Keratinocyte (primary cell): ENCODE results near the gene ZGPAT. TPM values are rescaled to one million over a fixed set of nuclear protein-coding genes. Genes with fewer than 3 reads are reported as not detected.

Experiments
- DNase-seq: peaks from one replicate; pipeline ENCODE4 v3.0.0-alpha.2; 2011; ENCODE audit warnings: low read depth, missing footprints, low spot score
- FAIRE-seq: peaks from 2 replicates; lab custom pipeline; 2011; peaks lifted over from hg19 to GRCh38; lab: Jason Lieb, UNC
- H2AFZ ChIP-seq: 2 replicates; pipeline ENCODE4 v1.6.0; 2012; ENCODE audit warnings: low read length, control low read depth, inconsistent platforms; ENCODE audit not compliant: control insufficient read depth
- H3K27ac ChIP-seq: 2 replicates; pipeline ENCODE4 v1.5.1; 2011; ENCODE audit warnings: low read length; ENCODE audit not compliant: control insufficient read depth, insufficient read depth
- H3K27me3 ChIP-seq: 3 replicates; pipeline ENCODE4 v1.6.0; 2011; ENCODE audit warnings: low read length; ENCODE audit not compliant: control insufficient read depth, insufficient read depth; ENCODE audit errors: extremely low read depth
- H3K36me3 ChIP-seq, 2 experiments: 2 replicates in 1 of 2; 3 replicates in 1 of 2; pipeline ENCODE4 v1.5.1; 2011; ENCODE audit warnings: low read length in 2 of 2, mild to moderate bottlenecking in 1 of 2; ENCODE audit not compliant: control insufficient read depth in 2 of 2, insufficient read depth in 2 of 2; ENCODE audit errors: extremely low read depth in 1 of 2
- H3K4me1 ChIP-seq: 3 replicates; pipeline ENCODE4 v1.5.1; 2011; ENCODE audit warnings: low read length; ENCODE audit not compliant: control insufficient read depth, insufficient read depth; ENCODE audit errors: extremely low read depth
- H3K4me2 ChIP-seq: 3 replicates; pipeline ENCODE4 v1.6.0; 2011; ENCODE audit warnings: low read depth, low read length; ENCODE audit not compliant: control insufficient read depth, insufficient read depth; ENCODE audit errors: extremely low read depth
- H3K4me3 ChIP-seq, 3 experiments: fragments of 200-600 bp in 1 of 3; sonication (generic) in 1 of 3; 2 replicates in 2 of 3; 3 replicates in 1 of 3; pipeline ENCODE4 v1.5.1; 2011 to 2016; ENCODE audit warnings: low read length in 3 of 3, mild to moderate bottlenecking in 3 of 3, control low read depth in 2 of 3, inconsistent platforms in 1 of 3, low read depth in 1 of 3, mixed read lengths in 1 of 3, mixed run types in 1 of 3, moderate library complexity in 1 of 3; ENCODE audit not compliant: control insufficient read depth in 2 of 3, insufficient read depth in 2 of 3; ENCODE audit errors: extremely low read depth in 1 of 3
- H3K79me2 ChIP-seq: 2 replicates; pipeline ENCODE4 v1.6.0; 2012; ENCODE audit warnings: low read length; ENCODE audit not compliant: control insufficient read depth, insufficient read depth
- H3K9ac ChIP-seq: 3 replicates; pipeline ENCODE4 v1.6.0; 2011; ENCODE audit warnings: low read length; ENCODE audit not compliant: control insufficient read depth, insufficient read depth; ENCODE audit errors: extremely low read depth
- H3K9me1 ChIP-seq: 3 replicates; pipeline ENCODE4 v1.6.0; 2011; ENCODE audit warnings: low read length; ENCODE audit not compliant: control insufficient read depth, insufficient read depth; ENCODE audit errors: extremely low read depth
- H3K9me3 ChIP-seq: 2 replicates; pipeline ENCODE4 v1.5.1; 2012; ENCODE audit warnings: low read depth, low read length; ENCODE audit not compliant: control insufficient read depth
- H4K20me1 ChIP-seq: 3 replicates; pipeline ENCODE4 v1.6.0; 2011; ENCODE audit warnings: low read length; ENCODE audit not compliant: control insufficient read depth, insufficient read depth; ENCODE audit errors: extremely low read depth
- EZH2 ChIP-seq: IDR thresholded peaks from one replicate; pipeline ENCODE4 v1.6.1; 2012; ENCODE audit warnings: inconsistent platforms, mild to moderate bottlenecking, low read length, moderate library complexity
- dilution Hi-C: fragments of 300-500 bp; cut with MboI; formaldehyde crosslinking; loops from one replicate; pipeline ENCODE4 v1.7.0; 2020; ENCODE audit warnings: low sequenced_read_pairs; ENCODE audit not compliant: extremely low pct_ligation_motif_present
- polyA plus RNA-seq, 5 experiments: library from polyadenylated mRNA; depleted of rRNA in 3 of 5; stranded (reverse) in 3 of 5; stranded (forward) in 1 of 5; unstranded in 1 of 5; fragments of >200 nt; gene quantifications; 1 replicate in 1 of 5; 2 replicates in 3 of 5; 3 replicates in 1 of 5; pipeline versions ENCODE4 v1.2.1 to v1.2.3, GENCODE V29; 2011 to 2012; ENCODE audit warnings: missing spikeins in 2 of 5, low read depth in 1 of 5, low replicate concordance in 1 of 5
- TF ChIP-seq, protein P1 (sequence below), 3 experiments: IDR thresholded peaks in 1 of 3; conservative IDR thresholded peaks in 1 of 3; optimal IDR thresholded peaks in 1 of 3; 2 replicates in 2 of 3; 3 replicates in 1 of 3; pipeline versions ENCODE3 to v1.5.1; 2011; ENCODE audit warnings: low read length in 3 of 3, mild to moderate bottlenecking in 3 of 3, moderate library complexity in 2 of 3, control low read depth in 1 of 3, inconsistent platforms in 1 of 3; ENCODE audit not compliant: insufficient read depth in 2 of 3; ENCODE audit errors: extremely low read depth in 1 of 3

Gene ZGPAT
- polyA plus RNA-seq, 1 donor (not counting 4 experiments of a cell fraction or from before 2014, with no cell fraction given), result 7.8 TPM

GRCh38 chr20:63697868-63698545, 9.8 kb upstream of the ZGPAT start:
- Histone ChIP-seq H3K36me3 (peaks cover 2 to 8% of the 10 kb centered on the region in 2 experiments), H3K4me2 (peak overlapping the region; percentile 99), H4K20me1 (no peaks in the 10 kb centered on the region), H3K79me2 (peaks cover 16% of the 10 kb centered on the region), H3K4me1 (peaks cover 45% of the 10 kb centered on the region), H3K27ac (peak overlapping the region; percentile 84), H3K4me3 (peak overlapping the region; percentile 55 to 92 (median 79)), H3K27me3 (no peaks in the 10 kb centered on the region), H3K9ac (peak overlapping the region; percentile 72), H3K9me1 (no peaks in the 10 kb centered on the region), H2AFZ (no peak overlapping the region), H3K9me3 (no peaks in the 10 kb centered on the region)
- dilution Hi-C loops, result no loop called here
- TF ChIP-seq EZH2, result no peak
- TF ChIP-seq, protein P1, sequence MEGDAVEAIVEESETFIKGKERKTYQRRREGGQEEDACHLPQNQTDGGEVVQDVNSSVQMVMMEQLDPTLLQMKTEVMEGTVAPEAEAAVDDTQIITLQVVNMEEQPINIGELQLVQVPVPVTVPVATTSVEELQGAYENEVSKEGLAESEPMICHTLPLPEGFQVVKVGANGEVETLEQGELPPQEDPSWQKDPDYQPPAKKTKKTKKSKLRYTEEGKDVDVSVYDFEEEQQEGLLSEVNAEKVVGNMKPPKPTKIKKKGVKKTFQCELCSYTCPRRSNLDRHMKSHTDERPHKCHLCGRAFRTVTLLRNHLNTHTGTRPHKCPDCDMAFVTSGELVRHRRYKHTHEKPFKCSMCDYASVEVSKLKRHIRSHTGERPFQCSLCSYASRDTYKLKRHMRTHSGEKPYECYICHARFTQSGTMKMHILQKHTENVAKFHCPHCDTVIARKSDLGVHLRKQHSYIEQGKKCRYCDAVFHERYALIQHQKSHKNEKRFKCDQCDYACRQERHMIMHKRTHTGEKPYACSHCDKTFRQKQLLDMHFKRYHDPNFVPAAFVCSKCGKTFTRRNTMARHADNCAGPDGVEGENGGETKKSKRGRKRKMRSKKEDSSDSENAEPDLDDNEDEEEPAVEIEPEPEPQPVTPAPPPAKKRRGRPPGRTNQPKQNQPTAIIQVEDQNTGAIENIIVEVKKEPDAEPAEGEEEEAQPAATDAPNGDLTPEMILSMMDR (optimal IDR thresholded peaks at IDR 0.05 in 1 of 3, IDR thresholded peaks at IDR 0.05 in 1 of 3, conservative IDR thresholded peaks at IDR 0.05 in 1 of 3; ENCODE audit: extremely low read depth in 1 of 3, insufficient read depth in 2 of 3, low read length in 3 of 3), result no peak
- DNase-seq, result no peak
- FAIRE-seq, result no peak

GRCh38 chr20:63698739-63699465, 8.9 kb upstream of the ZGPAT start:
- Histone ChIP-seq H3K4me1 (peaks cover 45% of the 10 kb centered on the region), H3K36me3 (peaks cover 5 to 11% of the 10 kb centered on the region in 2 experiments), H4K20me1 (no peaks in the 10 kb centered on the region), H3K9me3 (no peaks in the 10 kb centered on the region), H3K4me2 (peak overlapping the region; percentile 99), H3K79me2 (peaks cover 16% of the 10 kb centered on the region), H3K4me3 (peak overlapping the region; percentile 55 to 92 (median 79)), H3K27me3 (no peaks in the 10 kb centered on the region), H3K27ac (peak overlapping the region; percentile 84), H3K9me1 (no peaks in the 10 kb centered on the region), H2AFZ (no peak overlapping the region), H3K9ac (peak overlapping the region; percentile 72)
- dilution Hi-C loops, result no loop called here
- DNase-seq (peak; percentile 79), FAIRE-seq (peak; percentile 53)
- TF ChIP-seq EZH2, result no peak
- TF ChIP-seq, protein P1 (optimal IDR thresholded peaks at IDR 0.05 in 1 of 3, IDR thresholded peaks at IDR 0.05 in 1 of 3, conservative IDR thresholded peaks at IDR 0.05 in 1 of 3; ENCODE audit: extremely low read depth in 1 of 3, insufficient read depth in 2 of 3, low read length in 3 of 3), result no peak
